Activated CD8-positive, alpha-beta memory T cell treated with anti-CD3 and anti-CD28 coated beads, Interleukin-2, amount 50 U/mL, for 4 hours (primary cell): ENCODE results near the gene LRP8.

Source experiments
- DNase-seq: peaks from one replicate; pipeline ENCODE4 v3.0.0-alpha.2; 2020

LRP8 gene

GRCh38 chr1:53339736-53340635 lies 12.1 kb upstream of the LRP8 start:
- DNase-seq = no peak

DNA sequence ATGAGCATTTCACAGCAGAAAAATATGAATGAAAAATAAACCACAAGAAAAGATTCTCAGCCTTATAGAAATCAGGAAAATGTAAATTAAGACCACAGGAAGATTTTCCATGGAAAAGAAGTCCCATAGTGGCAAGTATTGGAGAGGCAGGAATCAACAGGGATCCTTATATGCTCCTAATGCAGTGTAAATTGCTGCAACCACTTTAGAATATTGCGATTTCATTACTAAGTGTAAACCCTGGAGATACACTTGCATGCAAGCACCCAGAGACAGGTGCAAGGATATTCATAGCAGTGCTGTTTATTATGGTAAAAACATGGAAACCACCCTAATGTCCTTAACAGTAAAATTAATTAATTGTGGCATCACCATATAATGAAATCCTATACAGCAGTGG lies 10.6 kb upstream of the LRP8 start:
- no peak for DNase-seq

DNA sequence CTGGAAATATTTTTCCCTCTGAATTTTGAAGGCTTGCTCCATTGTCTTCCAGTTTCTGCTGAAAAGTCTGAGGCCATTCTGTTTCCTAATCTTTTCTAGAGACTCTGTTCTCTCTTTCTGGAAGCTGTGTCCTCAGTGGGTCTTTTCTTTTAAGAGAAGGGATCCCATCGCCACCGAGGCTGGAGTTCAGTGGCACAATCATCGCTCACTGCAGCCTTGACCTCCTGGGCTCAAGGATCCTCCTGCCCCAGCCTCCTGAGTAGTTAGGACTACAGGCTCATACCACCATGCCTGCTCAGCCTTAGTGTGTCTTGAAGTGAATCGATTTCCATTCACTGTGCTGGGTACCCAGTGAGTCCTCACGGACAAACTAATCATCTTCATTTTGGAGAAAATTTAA lies 9.6 kb upstream of the LRP8 start:
- no peak for DNase-seq

DNA sequence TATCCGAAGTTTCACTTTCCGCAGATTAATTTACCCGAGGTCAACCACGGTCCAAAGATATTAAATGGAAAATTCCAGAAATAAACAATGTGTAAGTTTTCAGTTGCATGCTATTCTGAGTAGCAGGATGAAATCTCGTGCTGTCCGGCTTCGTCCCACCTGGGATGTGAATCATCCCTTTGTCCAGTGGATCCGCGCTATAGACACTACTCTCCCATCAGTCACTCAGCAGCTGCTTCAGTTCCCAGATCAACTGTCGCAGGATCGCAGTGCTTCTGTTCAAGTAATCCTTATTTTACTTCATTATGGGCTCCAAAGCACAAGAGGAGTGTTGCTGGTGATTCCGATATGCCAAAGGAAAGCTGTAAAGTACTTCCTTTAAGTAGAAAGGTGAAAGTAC lies 8.3 kb upstream of the LRP8 start:
- DNase-seq = no peak

DNA sequence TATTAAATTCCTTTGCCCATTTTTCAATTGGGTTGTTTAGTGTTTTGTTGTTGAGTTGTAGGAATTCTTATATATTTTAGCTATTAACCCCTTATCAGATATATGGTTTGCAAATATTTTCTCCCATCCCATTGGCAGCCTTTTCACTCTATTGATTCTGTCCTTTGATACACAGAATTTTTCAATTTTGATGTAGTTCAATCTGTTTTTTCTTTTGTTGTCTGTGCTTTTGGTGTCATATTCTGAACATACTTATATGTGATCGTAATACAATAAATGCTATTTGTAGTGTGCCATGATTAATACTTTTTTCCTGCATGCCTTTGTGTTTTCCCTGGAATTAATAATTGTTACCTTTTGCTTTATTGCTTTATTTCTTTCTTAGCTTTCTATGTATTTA lies 7.8 kb upstream of the LRP8 start:
- no peak for DNase-seq

GRCh38 chr1:53334781-53335180 lies 6.9 kb upstream of the LRP8 start:
- DNase-seq = peak; percentile 10

DNA sequence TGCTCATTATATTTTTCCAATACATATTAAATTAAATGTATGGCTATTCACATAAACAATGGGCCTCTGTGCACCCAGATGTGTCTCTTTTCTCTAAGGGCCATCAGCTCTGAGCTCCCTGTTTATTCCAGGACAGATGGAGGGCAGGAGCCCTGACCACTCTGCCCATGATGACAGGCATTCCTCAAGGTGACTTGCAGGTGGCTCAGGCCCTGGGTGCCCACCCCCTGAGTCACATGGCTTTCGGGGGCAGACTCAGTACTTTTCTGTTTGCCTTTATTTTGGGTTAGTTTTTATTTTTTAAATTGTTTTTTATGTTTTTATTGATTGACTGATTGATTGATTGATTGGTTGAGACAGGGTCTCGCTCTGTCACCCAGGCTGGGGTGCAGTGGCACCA lies 6.4 kb upstream of the LRP8 start:
- peak; percentile 2 for DNase-seq

DNA sequence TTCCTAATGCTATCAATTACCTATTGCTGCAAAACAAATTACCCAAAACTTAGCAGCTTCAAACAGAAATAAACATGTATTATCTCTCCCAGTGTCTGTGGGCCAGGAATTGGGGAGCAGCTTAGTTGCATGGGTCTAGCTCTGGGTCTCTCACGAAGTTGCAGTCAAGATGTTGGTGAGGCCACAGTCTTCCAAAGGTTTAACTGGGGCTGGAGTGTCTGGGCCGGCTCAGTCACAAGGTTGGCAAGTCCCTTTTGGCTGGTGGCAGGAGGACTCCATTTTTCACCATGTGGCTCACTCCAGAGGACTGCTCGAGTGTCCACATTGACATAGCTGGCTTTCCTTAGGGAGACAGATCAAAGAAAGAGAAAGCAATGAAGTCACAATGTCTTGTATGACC lies 5.0 kb upstream of the LRP8 start:
- peak; percentile 3 for DNase-seq

DNA sequence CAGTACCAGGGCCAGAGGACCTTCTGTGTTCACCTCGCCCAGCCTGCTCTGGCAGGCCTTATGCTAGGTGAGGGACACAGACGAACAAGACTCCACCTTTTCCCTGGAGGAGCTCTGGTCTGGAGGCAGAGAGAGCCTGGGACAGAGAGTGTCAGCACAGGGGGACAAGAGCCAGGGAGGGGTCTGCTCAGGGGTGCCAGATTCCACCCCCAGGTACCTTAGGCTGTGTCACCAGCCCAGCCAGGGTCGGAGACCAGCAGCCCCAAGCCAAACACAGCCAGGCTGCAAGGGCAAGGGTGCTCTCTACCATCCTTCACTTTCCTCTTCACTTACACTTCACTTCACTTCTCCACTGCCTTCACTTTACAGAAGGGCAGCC lies 4.3 kb upstream of the LRP8 start:
- DNase-seq = peak; percentile 5

- peak; percentile 5 for DNase-seq
Measured at GRCh38 chr1:53331446-53332185, 3.7 kb upstream of the LRP8 start.

- DNase-seq = peak; percentile 12
Measured at GRCh38 chr1:53330819-53331218, 2.9 kb upstream of the LRP8 start.

GRCh38 chr1:53328541-53329499 lies 950 bp upstream of the LRP8 start:
- peak; percentile 17 for DNase-seq

DNA sequence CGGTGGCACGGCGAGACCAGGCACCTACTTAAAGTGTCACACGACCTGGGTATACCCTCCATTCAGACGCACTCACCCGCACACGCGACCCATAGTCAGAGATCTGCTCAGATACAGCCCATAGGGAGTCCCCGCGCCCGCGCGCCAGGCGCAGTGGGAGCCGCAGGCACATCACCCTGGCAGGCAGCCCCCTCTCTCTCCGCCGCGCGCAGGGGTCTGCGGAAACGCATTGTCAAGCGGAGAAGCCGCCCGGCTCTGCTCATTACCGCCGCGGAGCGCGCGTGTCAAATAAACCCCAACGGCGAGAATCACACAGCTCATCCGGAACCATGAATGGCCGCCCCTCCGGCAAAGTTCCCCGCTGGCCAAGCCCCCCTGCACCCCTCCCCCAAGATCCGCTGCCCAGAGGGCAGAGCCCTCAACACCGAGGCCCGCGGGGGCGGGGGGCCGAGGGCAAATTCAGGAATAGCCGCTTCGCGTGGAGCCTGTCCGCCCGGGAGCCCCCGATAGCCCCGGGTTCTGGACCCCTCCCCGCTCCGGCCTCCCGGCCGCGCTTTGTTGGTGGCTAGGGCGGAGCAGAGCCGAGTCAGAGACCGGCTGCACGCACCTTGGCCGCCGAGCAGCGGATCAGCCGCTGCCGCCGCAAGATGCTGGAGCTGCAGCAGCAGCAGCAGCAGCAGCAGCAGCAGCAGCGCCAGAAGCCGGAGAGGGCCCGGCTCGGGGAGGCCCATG lies 522 bp downstream of the LRP8 start:
- DNase-seq = peak; percentile 60

DNA sequence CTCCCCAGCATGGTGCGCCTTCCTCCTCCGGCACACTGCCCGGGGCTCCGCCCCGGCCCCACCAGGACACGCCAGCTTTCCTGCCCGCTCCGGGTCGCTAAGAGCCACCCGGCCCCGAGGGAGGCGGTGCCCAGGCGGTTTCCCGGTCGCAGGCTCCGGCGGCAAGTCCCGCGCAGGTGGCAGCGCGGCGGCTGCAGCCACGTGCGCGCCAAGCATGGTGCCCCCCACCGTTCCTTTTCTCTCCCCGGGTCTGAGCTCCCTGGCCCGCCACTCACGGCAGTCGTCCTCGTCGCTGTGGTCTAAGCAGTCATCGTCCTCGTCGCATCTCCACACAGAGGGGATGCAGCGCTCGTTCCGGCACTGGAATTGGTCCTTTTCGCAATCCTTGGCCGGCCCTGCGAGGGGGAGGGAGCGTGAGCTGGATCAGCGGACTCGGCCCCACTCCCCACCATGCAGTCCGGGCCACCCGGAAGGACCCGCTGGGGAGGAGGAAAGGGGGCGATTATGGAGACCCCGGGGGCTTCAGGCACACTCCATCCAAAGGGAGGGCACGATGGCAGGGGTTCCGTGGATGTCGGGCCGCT lies 1.2 kb downstream of the LRP8 start:
- DNase-seq = peak; percentile 51

DNA sequence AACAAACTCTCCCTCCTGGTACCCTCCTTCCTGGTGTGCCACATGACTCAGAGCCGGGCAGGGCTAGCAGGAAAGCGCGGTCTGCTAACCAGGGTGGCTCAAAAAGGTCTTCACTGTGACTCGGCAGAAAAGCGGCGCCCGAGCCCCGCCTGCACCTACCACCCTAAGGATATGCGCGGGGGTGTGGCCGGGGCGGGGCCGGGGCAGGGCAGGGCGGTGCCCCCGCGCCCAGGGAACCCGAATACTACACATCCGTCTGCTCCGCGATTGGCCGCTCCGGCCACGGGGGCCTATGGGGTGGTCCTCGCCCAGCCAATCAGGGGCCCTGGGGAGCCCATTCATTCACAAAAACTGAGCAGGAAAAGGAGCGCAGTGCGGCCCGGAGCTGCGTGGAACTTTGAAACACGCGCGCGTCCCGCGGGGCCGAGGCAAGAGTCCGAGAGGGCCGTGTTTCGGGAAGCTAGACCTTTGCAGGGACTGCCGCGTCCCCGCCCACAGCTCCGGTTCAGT lies 1.7 kb downstream of the LRP8 start:
- peak; percentile 95 for DNase-seq

GRCh38 chr1:53325326-53326087 lies 2.4 kb downstream of the LRP8 start:
- no peak for DNase-seq

DNA sequence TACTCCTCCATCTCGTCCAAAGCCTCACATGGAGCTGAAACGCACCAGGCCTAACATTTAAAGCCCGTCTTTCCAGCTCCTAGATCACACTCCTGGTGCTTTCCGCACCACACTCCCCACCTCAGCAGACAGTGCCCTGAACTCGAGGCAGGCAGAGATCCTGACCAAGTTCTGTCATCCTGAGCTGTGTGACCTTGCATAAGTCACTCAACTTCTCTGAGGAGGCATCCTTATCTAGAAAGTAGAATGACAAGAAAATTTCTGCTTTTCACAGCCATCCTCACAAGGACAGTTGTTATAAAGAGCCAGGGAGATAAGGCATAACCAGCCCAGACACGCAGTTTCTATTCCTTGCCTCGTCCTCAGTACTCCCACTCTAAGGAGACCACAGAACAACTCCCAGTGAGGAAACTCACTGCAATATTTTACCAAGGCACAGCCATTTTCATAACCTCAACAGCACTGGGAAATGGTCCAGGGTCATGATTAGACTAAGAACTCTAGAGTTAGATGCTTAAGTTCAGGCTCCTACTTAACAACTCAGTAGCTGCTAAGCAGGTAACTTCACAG lies 3.1 kb downstream of the LRP8 start:
- DNase-seq = no peak

DNA sequence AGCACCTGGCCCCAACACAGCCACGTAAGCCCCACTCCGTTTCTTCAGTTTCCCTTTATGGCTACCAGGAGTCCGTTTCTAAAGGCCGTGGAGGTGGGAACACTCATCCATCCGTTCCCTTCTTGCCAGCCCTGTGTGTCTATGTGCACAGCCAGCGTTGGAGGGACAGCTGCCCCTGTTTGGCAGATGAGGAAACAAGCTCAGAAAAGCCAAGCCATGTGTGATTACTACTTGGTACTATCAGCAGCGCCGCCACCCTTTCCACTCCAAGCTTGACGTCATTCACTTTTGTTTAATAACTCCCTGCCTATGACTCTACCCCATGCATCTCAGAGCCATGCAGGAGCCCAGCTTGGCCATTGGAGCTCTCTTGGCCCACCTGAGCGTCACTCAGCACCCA lies 3.5 kb downstream of the LRP8 start:
- no peak for DNase-seq

DNA sequence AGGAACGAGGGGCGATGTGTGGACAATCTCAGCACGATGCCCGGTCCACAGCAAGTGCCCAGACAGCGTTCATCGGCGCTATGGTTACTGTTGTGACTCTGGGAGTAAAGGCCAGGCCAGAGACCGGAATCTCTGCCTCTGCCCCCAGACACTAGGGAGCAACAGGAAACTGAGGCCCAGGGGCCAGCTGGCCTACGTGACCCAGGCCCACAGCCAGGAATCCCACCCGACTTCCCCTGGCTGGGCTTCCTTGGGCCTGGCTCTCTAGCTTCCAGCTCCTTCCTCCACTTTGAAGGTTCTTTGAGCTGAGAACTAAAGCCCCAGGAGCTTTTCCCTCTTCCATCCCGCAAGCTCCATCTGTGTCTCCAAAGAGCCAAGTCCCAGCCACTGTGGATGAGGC lies 4.6 kb downstream of the LRP8 start:
- DNase-seq = no peak

- no peak for DNase-seq
Measured at GRCh38 chr1:53321776-53322602, 5.9 kb downstream of the LRP8 start.
